ENCODE data around the gene NME2.

The NME2 gene

GRCh38 chr17:51214920-51215319 lies 48.7 kb downstream of the NME2 start:
- no peak for FAIRE-seq

GRCh38 chr17:51217946-51218345 lies 51.7 kb downstream of the NME2 start:
- no peak for FAIRE-seq

DNA sequence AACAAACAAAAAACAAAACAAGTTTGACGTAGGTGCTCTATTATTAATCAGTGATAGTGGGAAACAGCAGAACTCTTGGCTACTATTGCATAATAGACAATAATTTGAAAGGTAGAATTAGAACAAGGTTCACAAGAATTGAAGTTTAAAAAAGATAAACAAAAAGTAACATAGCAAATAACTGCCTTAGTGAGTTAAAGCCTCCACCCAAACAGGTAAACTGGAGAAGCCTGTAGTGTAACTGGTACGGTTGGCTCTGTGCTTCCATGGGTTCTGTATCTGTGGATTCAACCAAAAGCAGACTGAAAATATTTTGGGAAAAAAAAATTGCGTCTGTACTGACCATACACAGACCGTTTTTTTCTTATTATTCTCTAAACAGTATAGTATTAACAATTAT lies 55.1 kb downstream of the NME2 start:
- no peak for FAIRE-seq
